MM.1S (cell line): Measurements from ENCODE around the gene DPCD.
A peak's percentile ranks its signal among the peaks of the same experiment; 100 is the strongest.

Experiments
- DNase-seq: peaks from one replicate; pipeline ENCODE4 v3.0.0-alpha.2; 2015
- H2AFZ ChIP-seq: fragments of 300-600 bp; sonication (generic); 2 replicates; pipeline ENCODE4 v1.6.0; 2016; ENCODE audit warnings: antibody characterized with exemption, low read length
- H3F3A ChIP-seq: fragments of 300-600 bp; sonication (generic); 2 replicates; pipeline ENCODE4 v1.6.1; 2016; ENCODE audit warnings: mild to moderate bottlenecking, antibody characterized with exemption, low read length, moderate library complexity, mixed read lengths; ENCODE audit not compliant: insufficient read depth
- H3K27ac ChIP-seq: fragments of 300-600 bp; sonication (generic); 2 replicates; pipeline ENCODE4 v1.5.1; 2016; ENCODE audit warnings: mild to moderate bottlenecking, low read length
- H3K27me3 ChIP-seq: fragments of 300-600 bp; sonication (generic); replicated peaks from 2 replicates; pipeline ENCODE4 v1.6.0; 2016; ENCODE audit warnings: low read length; ENCODE audit not compliant: insufficient read depth
- H3K36me3 ChIP-seq: fragments of 300-600 bp; sonication (generic); replicated peaks from 2 replicates; pipeline ENCODE4 v1.6.1; 2016; ENCODE audit warnings: mild to moderate bottlenecking, low read length, mixed read lengths; ENCODE audit not compliant: insufficient read depth
- H3K4me1 ChIP-seq: fragments of 300-600 bp; sonication (generic); 2 replicates; pipeline ENCODE4 v1.6.1; 2016; ENCODE audit warnings: low read length, mixed read lengths
- H3K4me2 ChIP-seq: fragments of 300-600 bp; sonication (generic); 2 replicates; pipeline ENCODE4 v1.6.0; 2016; ENCODE audit warnings: low read depth, low read length
- H3K4me3 ChIP-seq: fragments of 300-600 bp; sonication (generic); 2 replicates; pipeline ENCODE4 v1.5.1; 2016; ENCODE audit warnings: low read length, mixed read lengths
- H3K79me2 ChIP-seq: fragments of 300-600 bp; sonication (generic); 2 replicates; pipeline ENCODE4 v1.6.1; 2016; ENCODE audit warnings: mixed run types, low read length, mixed read lengths
- H3K9ac ChIP-seq: fragments of 300-600 bp; sonication (generic); 2 replicates; pipeline ENCODE4 v1.6.1; 2016; ENCODE audit warnings: low read length, mixed read lengths
- H3K9me2 ChIP-seq: fragments of 300-600 bp; sonication (generic); replicated peaks from 2 replicates; pipeline ENCODE4 v1.6.1; 2016; ENCODE audit warnings: mild to moderate bottlenecking, low read length, mixed read lengths; ENCODE audit not compliant: insufficient read depth
- H3K9me3 ChIP-seq: fragments of 300-600 bp; sonication (generic); replicated peaks from 2 replicates; pipeline ENCODE4 v1.6.1; 2016; ENCODE audit warnings: mild to moderate bottlenecking, low read length, mixed read lengths; ENCODE audit not compliant: insufficient read depth
- H4K20me1 ChIP-seq: fragments of 300-600 bp; sonication (generic); 2 replicates; pipeline ENCODE4 v1.6.1; 2016; ENCODE audit warnings: mild to moderate bottlenecking, low read length, moderate library complexity, mixed read lengths; ENCODE audit not compliant: insufficient read depth
- CTCF ChIP-seq: fragments of 300-600 bp; sonication (generic); IDR thresholded peaks from 2 replicates; pipeline ENCODE4 v1.5.1; 2016; ENCODE audit warnings: antibody characterized with exemption, low read length, mixed read lengths
- EZH2 ChIP-seq: fragments of 300-600 bp; sonication (generic); optimal IDR thresholded peaks from 2 replicates; pipeline ENCODE3; 2017; ENCODE audit warnings: low read depth, mild to moderate bottlenecking, antibody characterized with exemption, low read length, mixed read lengths
- EZH2phosphoT487 ChIP-seq: fragments of 300-600 bp; sonication (generic); IDR thresholded peaks from 2 replicates; pipeline ENCODE4 v1.6.1; 2018; ENCODE audit warnings: antibody characterized with exemption, low read length

The DPCD gene

GRCh38 chr10:101568054-101568745 lies 19.9 kb upstream of the DPCD start:
- H3K27me3 ChIP-seq, result peaks cover 3% of the 10 kb centered on the region; the same call in 1 of the 2 replicates
- H3K27ac ChIP-seq, result no peak overlapping the region
- no peak for DNase-seq
- no peak overlapping the region for H2AFZ ChIP-seq
- H3K36me3 ChIP-seq, result no peaks in the 10 kb centered on the region
- no peaks in the 10 kb centered on the region for H3K9me2 ChIP-seq
- H3K4me3 ChIP-seq, result no peak overlapping the region
- no peaks in the 10 kb centered on the region for H3K79me2 ChIP-seq
- no peaks in the 10 kb centered on the region for H3K4me1 ChIP-seq
- no peaks in the 10 kb centered on the region for H4K20me1 ChIP-seq
- TF ChIP-seq CTCF (no peak), EZH2phosphoT487 (no peak), EZH2 (no peak)
- no peak overlapping the region for H3K4me2 ChIP-seq
- H3F3A ChIP-seq, result no peaks in the 10 kb centered on the region
- no peak overlapping the region for H3K9ac ChIP-seq
- H3K9me3 ChIP-seq, result no peaks in the 10 kb centered on the region

- Histone ChIP-seq H3K36me3 (no peaks in the 10 kb centered on the region), H3K79me2 (no peaks in the 10 kb centered on the region), H4K20me1 (no peaks in the 10 kb centered on the region), H3K27me3 (peaks cover 3% of the 10 kb centered on the region; the same call in 1 of the 2 replicates), H3K27ac (no peak overlapping the region), H3F3A (no peaks in the 10 kb centered on the region), H2AFZ (0 out of 2 replicates have a peak overlapping the region, but pooled peaks have one; percentile 99), H3K4me3 (no peak overlapping the region), H3K9ac (no peak overlapping the region), H3K4me2 (peak overlapping the region; percentile 99; the same call in 1 of the 2 replicates), H3K9me2 (no peaks in the 10 kb centered on the region), H3K9me3 (no peaks in the 10 kb centered on the region), H3K4me1 (no peaks in the 10 kb centered on the region)
- DNase-seq, result no peak
- TF ChIP-seq CTCF (no peak), EZH2 (no peak), EZH2phosphoT487 (no peak)
Observed at GRCh38 chr10:101569323-101569621, 18.8 kb upstream of the DPCD start.

GRCh38 chr10:101569622-101570427 lies 18.3 kb upstream of the DPCD start:
- Histone ChIP-seq H4K20me1 (no peaks in the 10 kb centered on the region), H3K79me2 (no peaks in the 10 kb centered on the region), H3K9me2 (no peaks in the 10 kb centered on the region), H3K27ac (no peak overlapping the region), H3K4me2 (peak overlapping the region; percentile 99), H3K27me3 (peaks cover 3% of the 10 kb centered on the region; the same call in 1 of the 2 replicates), H2AFZ (peak overlapping the region; percentile 99), H3F3A (no peaks in the 10 kb centered on the region), H3K9ac (peak overlapping the region; percentile 58; the same call in 1 of the 2 replicates), H3K9me3 (no peaks in the 10 kb centered on the region), H3K4me1 (no peaks in the 10 kb centered on the region), H3K36me3 (no peaks in the 10 kb centered on the region), H3K4me3 (peak overlapping the region; percentile 88)
- TF ChIP-seq EZH2, result no peak
- peak; percentile 67 for TF ChIP-seq CTCF
- DNase-seq, result peak; percentile 74
